Daoy (cell line): ENCODE results near the gene RWDD4. TPM values are rescaled to one million over a fixed set of nuclear protein-coding genes. Genes with fewer than 3 reads are reported as not detected.
"Not testable (repeated sequence)": the region's sequence is repeated elsewhere in the genome, so short reads cannot be mapped to it uniquely, and the experiment has no call there.

Source experiments
- DNase-seq: peaks from one replicate; pipeline ENCODE4 v3.0.0-alpha.2; 2015; ENCODE audit warnings: low read depth
- total RNA-seq: library from RNA; depleted of rRNA; stranded (reverse); fragments of >200 nt; shearing (Covaris generic); gene quantifications from 2 replicates; pipeline ENCODE4 v1.2.3, GENCODE V29; 2014

RWDD4 gene
- total RNA-seq, 1 experiment from 2014 or later, result 19.2 TPM

- no peak for DNase-seq
Observed at GRCh38 chr4:183635741-183636140, 23.2 kb downstream of the RWDD4 start.

- no peak for DNase-seq
Observed at GRCh38 chr4:183635321-183635720, 23.7 kb downstream of the RWDD4 start.

DNA sequence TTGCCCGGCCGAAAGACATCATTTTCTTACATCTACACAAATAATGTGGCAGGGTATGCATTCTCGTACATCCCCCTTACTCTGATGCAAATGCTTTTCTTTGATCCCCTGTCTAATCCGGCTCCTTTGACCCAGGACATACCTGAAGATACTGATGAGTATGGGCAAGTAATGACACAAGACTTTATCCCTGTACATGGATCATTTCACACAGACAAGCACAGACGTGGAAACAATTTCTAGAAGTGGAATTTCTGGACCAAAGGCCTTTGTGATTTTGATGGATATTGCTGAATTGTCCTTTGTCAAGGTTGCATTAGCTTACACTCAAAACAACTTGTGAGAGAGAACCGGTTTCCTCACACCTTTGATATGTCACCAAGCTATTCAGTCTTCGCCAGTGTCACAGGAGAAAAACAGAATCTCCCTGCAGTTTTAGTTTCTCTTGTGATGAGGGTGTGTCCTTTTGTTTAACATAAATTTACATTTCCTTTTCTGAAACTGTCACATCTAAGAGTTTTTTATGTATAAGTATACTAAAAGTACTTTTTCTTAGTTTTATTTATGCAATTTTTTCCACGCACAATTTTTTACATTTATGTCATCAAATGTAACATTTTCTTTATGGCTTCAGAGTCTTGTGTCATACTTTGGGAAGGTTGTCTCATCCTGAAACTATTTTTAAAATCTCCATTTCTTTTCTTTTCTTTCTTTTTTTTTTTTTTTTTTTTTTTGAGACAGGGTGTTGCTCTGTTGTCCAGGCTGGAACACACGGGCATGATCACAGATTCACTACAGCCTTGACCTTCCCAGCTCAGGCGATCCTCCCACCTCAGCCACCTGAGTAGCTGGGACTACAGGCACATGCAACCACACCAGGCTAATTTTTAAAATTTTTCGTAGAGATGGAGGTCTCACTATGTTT, 25.2 kb downstream of the RWDD4 start:
- DNase-seq, result no peak

GRCh38 chr4:183632689-183633088, 26.3 kb downstream of the RWDD4 start:
- DNase-seq, result no peak

DNA sequence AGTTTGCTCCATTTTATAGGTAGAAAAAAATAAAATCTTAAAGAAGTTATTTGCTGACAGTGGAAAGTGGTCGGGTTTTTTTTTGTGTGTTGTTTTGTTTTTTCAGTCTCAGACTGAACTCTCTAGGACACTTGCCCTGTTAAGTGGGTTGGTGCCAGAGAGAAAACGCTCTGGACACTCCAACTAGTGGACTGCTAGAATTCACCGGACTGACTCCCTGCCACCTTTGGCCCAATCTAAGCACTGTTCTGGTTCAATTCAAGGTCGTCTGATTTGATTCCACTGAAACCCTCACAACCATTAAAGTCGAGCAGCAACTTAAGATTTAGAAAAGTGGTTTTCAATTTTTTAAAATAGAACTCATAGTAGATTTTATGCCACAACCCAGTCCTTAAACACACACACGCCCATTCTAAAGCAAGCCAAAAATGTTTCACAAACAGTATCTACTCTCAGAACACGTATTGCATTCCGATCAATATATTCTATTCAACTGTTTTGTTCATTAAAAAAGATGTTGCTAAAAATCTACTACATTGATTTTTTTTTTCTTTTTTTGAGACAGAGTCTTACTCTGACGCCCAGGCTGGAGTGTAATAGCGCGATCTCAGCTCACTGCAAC, 27.3 kb downstream of the RWDD4 start:
- DNase-seq, result no peak

DNA sequence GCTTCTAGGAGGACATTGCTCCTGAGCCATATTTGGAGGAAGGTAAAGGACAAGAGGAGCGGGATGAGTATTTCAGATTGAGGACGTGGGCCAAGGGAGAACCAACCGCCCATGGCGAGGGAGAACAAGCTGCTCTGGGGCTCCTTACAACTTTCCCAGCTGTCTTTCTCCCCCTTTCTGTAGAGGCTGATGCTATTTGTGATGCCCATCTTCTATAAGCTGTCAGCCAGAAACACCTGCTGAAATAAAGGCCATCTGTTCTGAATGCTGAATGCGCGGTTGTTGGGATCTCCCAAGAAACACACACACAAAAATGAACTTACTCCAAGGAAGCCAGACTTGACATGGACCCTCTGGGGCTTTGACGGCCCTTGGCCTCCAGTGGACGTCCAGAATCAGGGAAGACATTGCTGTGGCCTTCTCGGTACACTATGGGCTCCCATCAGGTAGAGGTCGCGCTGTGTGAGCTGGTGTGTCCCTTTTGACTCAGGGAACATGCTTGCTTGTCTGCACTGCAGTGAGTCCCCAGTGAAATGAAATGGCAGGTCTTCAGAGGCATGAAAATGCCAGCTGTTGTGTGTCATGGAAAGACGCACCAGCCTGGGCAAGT, 30.9 kb downstream of the RWDD4 start:
- DNase-seq, result no peak

DNA sequence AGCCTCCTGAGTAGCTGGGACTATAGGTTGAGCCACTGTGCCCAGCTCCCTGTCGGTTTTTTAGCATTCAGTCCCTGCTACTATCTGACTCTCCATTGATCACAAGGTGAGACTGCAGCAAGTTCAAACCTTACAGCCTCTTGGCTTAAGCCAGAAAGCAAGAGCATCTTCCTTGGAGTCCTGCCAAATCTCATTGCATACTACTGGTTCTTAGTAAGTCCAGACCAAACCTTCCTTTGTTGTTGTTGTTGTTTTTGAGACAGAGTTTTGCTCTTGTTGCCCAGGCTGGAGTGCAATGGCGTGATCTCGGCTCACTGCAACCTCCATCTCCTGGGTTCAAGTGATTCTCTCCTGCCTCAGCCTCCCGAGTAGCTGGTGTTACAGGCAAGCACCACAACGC, 31.7 kb downstream of the RWDD4 start:
- DNase-seq, result not testable (repeated sequence)

GRCh38 chr4:183626168-183626567, 32.8 kb downstream of the RWDD4 start:
- DNase-seq, result no peak

DNA sequence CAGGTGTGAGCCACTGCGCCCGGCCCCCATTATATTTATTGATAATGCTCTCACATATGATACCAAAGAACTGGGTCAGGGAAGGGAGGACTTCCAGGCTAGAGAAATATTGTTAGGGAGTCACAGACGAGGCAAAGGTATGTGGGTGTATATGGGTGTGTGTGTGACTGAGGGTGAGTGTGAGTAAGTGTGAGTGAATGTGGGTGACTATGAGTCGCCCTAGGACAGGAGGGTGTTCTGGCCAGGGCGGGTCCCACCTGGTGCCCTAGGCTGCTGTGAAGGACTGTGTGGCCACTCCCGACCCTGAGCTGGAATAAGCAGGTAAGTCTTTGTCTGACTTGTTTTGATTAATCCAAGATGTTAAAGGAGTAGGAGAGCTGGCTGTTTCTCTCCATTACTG, 34.4 kb downstream of the RWDD4 start:
- no peak for DNase-seq

- no peak for DNase-seq
Observed at GRCh38 chr4:183621875-183622274, 37.1 kb downstream of the RWDD4 start.

- DNase-seq, result no peak
Observed at GRCh38 chr4:183620421-183620820, 38.6 kb downstream of the RWDD4 start.

DNA sequence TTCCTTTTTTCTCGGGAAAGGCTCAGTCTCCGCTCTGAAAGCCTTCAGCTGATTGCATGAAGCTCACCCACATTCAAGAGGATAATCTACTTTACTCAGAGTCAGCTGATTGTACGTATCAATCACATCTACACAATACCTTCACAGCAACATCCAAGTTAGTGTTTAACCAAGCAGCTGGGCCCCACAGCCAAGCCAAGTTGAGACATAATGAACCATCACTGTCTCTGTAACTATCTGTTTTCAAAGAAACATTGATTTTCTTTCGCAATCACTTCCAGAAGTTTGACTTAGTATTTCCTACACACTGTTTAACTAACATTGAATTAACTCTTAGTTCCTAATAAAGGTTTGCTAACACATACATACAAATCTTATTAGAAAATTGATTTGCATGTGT, 40.3 kb downstream of the RWDD4 start:
- no peak for DNase-seq

DNA sequence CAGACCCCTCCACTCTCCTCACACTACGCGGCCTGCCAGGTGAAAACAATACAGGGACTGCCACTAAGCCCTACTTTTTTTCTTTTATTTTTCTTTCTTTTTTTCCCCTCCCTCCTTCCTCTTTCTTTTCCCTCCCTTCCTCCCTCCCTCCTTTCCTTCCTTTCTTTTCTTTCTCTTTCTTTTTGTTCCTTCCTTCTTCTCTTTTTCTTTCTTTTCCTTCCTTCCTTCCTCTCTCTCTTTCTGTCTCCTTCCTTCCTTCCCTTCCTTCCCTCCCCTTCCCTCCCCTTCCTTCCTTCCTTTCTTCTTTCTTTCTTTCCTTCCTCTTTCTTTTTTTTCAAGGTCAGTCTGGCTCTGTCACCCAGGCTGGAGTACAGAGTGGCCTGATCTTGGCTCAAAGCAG, 41.9 kb downstream of the RWDD4 start:
- no peak for DNase-seq

GRCh38 chr4:183612329-183613250, 46.4 kb downstream of the RWDD4 start:
- DNase-seq, result no peak

DNA sequence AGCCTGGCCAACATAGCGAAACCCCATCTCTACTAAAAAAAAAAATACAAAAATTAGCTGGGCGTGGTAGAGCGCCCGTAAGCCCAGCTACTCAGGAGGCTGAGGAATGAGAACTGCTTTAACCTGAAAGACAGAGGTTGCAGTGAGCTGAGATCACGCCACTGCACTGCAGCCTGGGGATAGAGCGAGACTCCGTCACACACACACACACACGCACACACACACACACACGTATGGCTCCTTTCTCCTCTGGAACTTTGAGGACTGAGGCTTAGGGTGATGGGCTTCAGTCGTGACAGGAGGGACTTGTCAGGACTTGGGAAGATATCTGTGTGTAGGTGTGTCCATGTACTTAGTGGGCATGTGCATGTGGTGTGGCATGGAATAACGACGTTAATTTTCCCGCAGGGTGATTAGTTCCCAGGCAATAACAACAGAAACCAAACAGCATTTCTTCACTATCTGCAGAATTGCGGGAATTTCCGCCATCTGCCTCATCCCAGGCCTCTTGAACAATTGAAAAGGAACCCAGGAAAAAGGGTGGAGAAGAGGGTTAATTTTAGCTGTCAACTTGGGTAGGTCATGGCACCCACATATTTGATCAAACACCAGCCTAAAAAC, 47.7 kb downstream of the RWDD4 start:
- no peak for DNase-seq

- DNase-seq, result no peak
Observed at GRCh38 chr4:183610613-183611012, 48.4 kb downstream of the RWDD4 start.

DNA sequence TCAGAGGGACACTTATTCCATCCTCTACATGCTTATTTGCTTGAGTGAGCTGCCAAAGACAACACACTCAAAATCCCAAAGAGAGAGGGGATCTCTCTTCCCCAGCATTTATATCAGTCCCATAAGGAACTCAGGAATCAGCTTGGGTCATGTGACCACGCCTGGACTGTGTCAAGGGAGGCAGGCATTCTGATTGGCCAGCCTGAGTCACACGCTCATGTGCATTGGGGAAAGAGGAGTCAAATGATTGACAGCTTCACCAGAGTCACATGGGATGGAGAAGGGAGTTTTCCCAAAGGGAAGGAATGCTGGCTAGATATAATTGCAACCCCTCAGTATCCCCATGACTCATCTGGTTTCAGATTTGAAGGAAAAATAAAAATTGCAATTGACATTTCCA, 49.0 kb downstream of the RWDD4 start:
- peak; percentile 27 for DNase-seq

DNA sequence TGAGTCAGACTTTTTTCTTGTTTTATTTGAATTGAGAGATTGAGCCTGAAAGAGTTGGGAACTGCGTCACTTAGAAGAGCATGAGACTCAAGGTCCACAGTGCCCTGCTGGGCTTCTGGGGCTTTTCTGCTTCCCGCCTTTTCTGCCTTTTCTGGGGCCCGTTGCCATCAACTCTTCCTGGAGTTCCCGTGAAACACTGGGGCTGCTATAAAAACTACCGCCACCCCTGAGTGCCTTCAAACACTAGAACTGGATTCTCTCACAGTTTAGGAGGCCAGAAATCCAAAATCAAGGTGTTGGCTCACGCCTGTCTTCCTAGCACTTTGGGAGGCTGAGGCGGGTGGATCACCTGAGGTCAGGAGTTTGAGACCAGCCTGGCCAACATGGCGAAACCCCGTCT, 49.8 kb downstream of the RWDD4 start:
- DNase-seq, result no peak

- no peak for DNase-seq
Observed at GRCh38 chr4:183607894-183608293, 51.1 kb downstream of the RWDD4 start.

GRCh38 chr4:183602557-183603027, 56.4 kb downstream of the RWDD4 start:
- DNase-seq, result no peak

DNA sequence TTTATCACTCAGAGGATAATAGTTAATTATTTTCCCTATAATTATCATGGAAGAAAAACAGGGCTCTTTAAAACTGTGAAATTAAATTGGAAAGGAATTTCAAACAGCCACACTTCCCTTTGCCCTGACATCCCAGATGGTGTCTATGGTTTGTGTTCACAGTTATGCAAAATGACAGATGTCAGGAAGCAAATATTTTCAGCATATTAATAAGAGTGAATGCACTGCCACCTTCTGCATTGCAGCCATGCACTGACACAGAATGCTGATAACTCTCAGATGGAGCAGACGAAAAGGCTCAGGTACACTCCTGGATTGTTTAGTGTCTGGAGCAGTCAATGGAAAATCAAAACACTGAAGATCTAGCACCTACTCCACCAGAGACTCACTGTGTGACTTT, 57.6 kb downstream of the RWDD4 start:
- no peak for DNase-seq
